Measurements from ENCODE around the gene C2orf49.

C2orf49 gene

GRCh38 chr2:105383432-105384166 is 46.3 kb downstream of the C2orf49 start:
- DNase-seq (ENCODE audit: low read depth), result no peak

DNA sequence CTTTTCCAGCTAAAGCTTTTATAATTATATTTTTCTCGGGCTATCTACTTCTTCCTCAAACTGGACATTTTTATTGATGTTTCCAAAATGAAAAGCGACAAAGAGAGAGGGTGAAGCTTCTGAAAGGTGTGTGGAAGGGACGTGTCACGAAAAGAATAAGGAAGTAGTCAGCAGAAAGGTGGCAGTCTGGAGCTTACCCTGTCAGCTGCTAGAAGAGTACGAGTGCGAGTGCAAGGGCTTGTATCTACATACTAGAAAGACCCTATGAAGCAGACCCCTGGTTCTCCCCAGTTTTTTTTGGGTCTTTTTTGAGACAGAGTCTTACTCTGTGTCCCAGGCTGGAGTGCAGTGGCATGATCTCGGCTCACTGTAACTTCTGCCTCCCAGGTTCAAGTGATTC is 46.9 kb downstream of the C2orf49 start:
- no peak for DNase-seq (ENCODE audit: low read depth)

DNA sequence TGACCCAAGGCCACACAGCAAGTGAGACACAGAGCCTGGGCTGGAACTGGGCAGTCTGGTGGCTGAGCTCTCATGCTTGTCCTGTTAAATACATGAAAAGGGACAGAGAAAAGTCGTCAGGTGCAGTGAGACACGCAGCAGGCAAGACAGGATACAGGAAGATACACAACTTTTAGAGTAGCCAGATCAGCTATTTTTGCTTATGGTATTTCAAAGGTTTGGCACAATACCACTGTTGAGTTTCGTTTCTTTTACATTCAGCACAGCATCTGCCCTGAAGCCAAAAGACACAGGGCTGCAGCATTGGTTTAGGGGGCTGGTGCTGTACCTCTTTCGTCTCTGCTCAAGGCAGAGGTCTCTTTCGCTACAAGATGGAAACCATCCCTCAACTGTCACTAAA is 47.5 kb downstream of the C2orf49 start:
- no peak for DNase-seq (ENCODE audit: low read depth)

DNA sequence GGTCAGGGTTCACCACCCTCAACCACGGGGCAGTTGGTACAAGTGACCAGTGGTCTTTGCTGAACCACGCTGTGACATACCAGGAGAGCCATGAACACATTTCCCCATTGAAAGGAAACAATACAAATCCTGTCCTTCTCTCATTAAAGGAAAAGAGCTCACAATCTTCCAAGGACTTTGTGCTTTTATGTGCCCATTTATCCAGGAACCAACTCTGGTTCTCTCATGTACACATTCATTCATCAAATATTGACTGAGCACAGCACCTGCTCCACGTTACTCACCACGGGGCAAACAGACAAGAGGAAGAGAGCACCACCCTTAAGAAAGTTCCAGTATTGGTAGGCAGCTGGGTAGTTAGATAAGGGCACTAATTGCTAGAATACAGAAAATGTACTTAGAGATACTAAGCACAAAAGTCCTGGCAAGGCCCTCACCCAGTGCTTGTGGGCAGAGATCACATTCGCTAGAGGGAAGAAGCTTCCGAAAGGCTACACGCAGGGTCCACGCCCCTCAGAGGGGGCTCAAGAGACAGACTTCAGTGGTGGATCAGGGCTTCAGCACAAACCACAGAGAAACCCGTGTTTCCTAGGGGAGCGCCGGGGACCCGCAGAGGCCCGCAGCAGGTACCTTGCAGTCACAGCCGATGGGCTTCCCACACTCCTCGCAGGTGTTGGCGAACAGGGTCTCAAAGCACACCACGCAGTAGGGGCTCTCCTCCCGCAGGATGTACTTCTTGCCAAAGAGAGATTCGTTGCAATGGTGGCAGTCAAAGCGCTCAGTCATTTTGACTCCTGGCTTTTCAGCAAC is 48.6 kb downstream of the C2orf49 start:
- no peak for DNase-seq (ENCODE audit: low read depth)

DNA sequence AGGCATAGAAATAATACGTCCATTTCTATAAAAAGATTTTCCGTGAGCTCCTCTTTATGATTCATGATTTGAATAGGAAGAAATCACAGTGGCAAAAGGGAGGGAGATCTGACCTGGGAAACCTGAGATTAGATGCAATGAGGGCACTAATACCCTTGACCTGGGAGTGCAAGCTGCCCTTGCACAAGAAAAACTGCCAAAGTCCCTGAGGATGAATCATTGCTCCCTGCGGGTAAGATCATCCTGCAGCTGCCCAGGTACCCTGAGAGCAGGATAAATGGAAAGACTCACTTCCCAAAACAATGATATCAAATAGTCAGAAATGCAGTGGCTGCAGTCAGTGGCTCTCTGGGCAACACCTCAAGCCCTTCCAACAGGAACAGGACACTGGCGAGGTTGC is 49.9 kb downstream of the C2orf49 start:
- no peak for DNase-seq (ENCODE audit: low read depth)

GRCh38 chr2:105388971-105389381 is 51.6 kb downstream of the C2orf49 start:
- DNase-seq (ENCODE audit: low read depth), result no peak

- no peak for DNase-seq (ENCODE audit: low read depth)
Observed at GRCh38 chr2:105390454-105390853, 53.1 kb downstream of the C2orf49 start.

DNA sequence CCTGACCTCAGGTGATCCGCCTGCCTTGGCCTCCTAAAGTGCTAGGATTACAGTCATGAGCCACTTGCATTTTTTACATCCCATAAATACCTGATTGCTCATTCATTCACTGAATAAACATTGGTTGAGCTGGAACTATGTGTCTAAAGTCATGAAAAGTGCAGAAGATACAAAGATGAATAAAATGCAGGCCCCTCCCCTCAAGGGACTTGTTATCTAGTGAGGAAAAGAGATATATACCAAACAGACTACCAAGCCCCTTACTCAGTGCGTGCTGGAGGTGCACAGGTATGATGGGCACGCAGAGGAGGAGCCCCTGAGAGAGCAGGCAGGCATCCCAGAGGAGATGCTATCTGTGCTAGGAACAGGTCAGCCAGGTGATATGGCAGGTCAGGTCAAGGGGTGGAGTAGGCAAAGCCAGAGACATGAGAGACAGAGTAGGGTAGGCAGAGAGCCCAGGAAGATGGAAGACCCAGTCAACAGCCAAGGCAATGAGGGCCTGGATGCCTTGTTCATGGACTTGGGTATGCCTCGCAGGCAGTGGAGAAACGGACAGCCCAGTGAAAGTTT is 53.8 kb downstream of the C2orf49 start:
- DNase-seq (ENCODE audit: low read depth), result no peak

GRCh38 chr2:105391763-105392662 is 54.7 kb downstream of the C2orf49 start:
- DNase-seq (ENCODE audit: low read depth), result no peak

DNA sequence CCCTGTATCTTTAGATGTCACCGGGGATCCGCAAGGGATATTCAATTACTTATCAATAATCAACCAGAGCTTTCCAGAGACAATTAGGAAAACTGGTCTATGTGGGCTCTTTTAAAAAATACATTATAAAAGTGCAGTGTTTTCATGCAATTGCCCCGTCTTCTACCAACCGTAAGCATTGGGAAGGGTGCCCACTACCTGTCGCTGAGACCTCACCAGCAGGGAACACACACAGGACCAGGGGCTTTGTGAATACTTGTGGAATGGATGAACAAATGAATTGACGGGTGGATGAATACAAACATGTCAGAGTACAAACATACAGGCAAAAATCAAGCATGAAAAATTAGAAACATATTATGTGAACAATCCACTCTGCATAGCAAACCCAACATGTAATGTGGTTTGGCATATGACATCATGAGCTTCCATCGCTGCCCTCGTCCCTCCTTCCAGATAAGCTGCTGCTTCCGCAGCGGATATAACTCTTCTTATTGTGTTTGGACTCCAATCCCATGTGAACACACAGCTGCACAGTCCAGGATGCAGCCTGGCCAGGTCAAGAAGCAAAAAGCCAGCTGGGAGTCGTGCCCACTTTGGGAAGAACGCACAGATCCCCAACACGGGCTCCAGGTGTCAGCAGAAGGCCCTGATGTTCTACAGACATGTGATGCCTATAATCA is 56.2 kb downstream of the C2orf49 start:
- no peak for DNase-seq (ENCODE audit: low read depth)

GRCh38 chr2:105394951-105395611 is 57.7 kb downstream of the C2orf49 start:
- DNase-seq (ENCODE audit: low read depth), result no peak

DNA sequence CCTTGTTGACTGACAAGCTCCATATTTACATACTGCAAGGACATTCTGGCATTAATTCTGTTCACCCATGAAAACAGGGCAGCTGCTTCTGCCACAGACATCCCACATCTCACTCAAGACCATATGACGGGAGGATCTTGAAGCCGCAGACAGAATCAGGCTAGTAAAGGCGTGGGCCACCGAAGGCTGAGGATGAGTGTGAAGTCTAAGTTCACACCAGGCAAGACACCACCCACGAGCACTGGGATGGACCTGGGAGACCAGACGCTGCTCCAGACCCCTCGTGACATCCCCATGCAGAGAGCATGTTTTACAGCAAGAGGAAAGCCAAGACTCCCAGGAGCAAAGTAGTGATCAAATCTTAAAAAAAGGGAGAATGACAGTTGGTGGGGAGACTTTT is 58.4 kb downstream of the C2orf49 start:
- DNase-seq (ENCODE audit: low read depth), result no peak

DNA sequence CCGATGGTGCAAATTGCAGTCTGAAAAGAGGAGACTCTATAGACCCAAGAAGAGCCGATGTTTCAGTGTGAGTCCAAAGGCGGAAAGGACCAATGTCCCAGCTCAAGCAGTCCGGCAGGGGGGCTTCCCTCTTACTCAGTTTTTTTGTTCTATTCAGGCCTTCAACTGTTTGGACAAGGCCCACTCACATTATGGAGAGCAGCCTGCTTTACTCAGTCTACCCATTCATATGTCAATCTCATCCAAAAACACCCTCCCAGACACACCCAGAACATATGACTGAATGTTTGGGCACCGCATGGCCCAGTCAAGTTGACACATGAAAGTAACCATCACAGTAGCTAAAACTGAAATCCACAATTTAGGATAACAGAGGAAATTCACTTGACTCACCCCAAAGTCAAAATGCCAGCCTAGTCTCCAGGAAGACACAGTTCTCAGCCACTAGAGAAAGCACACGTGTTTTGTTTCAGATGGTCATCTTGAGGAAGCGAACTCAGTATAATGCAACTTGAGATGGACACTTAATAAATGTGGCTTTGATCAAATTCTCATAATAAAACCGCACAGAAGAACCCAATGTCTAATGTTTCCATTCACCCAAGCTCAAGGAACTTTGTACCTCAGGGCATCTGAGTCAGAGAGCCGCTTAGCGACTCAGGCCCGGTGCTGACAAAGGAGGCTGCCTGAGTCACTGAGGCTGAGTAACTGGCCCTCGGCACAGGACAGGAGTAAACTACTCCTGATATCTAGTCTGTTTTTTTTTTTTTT is 59.1 kb downstream of the C2orf49 start:
- DNase-seq (ENCODE audit: low read depth), result peak; percentile 22

DNA sequence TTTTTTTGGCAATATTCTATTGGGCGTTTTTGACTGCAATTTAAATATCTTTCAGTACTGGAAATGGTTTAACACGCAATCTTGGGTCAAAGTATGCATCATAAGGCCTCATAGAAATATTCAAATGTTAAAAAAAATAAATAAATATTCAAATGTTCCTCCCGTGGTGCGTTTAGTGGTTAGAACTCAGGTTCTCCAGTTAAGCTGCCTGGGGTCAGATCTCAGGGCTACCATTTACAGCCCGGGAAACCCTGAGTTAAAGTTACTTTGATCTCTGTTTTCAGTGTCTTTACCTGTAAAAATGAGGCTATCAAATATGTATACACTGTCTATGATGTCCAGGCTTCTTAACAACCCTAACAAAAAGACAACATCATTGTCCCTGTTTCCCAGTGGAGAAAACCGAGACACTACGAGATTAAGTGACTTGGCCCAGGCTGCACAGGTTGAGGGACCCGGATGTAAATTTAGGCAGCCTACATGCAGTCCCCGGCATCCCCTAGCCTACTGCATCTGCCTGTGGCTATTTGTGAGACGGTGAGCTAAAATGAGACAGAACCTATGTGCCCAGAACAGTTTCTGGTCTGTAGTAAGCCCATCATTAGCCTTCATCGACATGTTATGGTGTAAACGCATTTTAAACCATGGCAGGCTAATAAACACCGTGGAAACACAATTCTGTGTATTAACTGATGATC is 59.8 kb downstream of the C2orf49 start:
- DNase-seq (ENCODE audit: low read depth), result no peak

DNA sequence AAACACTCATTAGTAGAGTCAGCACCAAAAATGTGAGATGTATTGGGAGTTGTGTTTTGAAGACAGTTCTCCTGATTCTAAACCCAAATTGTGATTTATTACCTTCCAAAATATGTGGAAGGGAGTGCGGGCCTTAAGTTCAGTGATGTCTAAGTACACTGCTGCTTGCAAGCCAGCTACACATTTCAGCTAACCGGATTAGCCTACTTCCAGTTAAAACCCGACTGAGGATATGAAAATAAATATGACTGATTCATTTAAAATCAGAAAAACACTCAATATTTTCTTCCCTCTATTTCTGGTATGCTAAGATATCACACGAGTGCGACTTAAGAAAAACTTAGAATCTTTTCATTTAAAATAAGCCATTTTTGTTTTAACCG is 60.6 kb downstream of the C2orf49 start:
- DNase-seq (ENCODE audit: low read depth), result no peak

DNA sequence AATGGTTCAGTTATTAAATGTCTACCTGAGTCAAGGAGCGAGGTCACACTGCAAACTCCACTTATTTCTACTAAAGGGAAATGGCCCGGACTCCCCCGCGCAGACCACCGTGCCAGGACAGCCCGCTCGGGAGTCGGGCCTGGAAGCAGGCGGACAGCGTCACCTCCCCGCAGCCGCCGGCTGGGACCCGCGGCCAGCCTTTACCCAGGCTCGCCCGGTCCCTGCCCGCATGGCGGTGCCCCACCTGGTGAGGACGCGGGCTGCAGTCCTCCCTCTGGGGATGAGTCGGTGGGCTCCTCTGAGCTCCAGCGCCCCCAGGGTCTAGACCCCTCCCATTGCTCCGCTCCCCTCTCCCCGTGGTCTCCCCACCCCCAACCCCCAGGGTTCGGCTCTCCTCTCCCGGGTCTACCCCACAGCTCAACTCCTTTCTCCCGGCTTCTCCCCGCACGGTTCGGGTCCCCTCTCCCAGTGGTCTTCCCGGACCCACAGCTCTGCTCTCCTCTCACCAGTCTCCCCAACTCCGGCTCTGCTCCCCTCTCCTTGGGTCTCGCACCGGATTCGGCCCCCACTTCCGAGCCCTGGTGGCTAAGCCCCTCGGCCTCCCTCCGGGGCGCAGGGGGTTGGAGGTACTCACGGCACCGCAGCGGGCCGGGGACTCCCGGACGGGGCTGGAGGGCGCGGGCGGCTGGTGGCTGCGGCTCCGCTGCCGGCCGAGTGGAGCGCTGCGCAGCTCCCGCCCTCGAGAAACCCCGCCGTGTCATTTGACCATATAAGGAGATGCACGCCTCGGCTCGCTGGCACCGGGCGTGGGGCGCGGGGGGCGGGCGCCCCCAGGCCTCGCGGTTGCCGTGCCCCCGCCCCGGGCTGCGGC is 61.2 kb downstream of the C2orf49 start, which contains the start of gene FHL2:
Gene FHL2 (minus strand): TSS at position 716 of the 871 bp plus-strand sequence. CDS start 12,535 bp downstream, outside the sequence.
- DNase-seq (ENCODE audit: low read depth), result peak; percentile 50

Data from stimulated activated CD8-positive, alpha-beta memory T cell treated with anti-CD3 and anti-CD28 coated beads, Interleukin-4, amount 100 ng/mL, for 24 hours (primary cell).